ENCODE measurements around the gene KRTAP22-2.

GRCh38 chr21:30552782-30553181 lies 37.4 kb downstream of the KRTAP22-2 start:
- TF ChIP-seq CTCF (conservative IDR thresholded peaks at IDR 0.05; ENCODE audit: low read length) = no peak
- no peak for TF ChIP-seq EZH2phosphoT487 (IDR thresholded peaks at IDR 0.05; ENCODE audit: borderline replicate concordance)
